ENCODE results near the gene CMTM6. TPM values are rescaled to one million over a fixed set of nuclear protein-coding genes. Genes with fewer than 3 reads are reported as not detected.
"Not testable (repeated sequence)": the region's sequence is repeated elsewhere in the genome, so short reads cannot be mapped to it uniquely, and the experiment has no call there.

The CMTM6 gene
- total and polyA plus RNA-seq, 4 donors, result 29.7 to 76.2 (median 48.2) TPM

DNA sequence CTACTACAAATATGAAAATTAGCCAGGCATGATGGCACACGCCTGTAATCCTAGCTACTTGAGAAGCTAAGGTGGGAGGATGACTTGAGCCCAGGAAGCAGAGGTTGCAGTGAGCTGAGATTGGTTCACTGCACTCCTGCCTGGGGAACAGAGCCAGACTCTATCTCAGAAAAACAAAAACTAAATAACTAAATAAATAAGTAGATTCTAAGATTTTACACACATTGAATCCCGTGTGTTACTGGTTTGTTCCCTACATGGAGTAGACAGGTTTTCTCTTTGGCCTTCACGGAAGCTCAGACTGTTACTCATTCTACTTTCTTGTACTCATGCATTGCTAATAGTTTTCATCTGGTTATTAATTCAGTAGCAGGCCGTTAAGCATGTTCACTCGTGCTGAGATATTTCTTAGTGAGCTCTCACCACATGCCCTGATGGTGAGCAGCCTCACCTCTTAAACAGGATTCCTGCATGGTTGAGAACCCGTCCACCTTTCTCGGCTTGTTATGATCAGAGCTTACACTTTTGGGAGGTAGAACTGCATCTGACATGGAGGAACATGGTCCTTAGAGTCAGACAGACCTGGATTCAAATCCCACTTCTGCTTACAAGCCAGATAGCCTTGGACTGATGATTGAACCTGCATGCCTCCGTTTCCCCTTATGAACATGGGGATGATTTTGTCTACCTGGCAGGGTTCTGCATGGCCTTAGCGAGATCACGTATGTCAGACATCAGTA, 61.9 kb downstream of the CMTM6 start:
- H3K9me3 ChIP-seq (ENCODE audit: control insufficient read depth, insufficient read depth, low read length), result no peaks in the 10 kb centered on the region
- 96% methylated on average over 4 of the region's 10 CpGs for WGBS (ENCODE audit: insufficient coverage)
- H3K4me3 ChIP-seq (ENCODE audit: low read depth, low read length), result no peak overlapping the region
- no peak for DNase-seq (ENCODE audit: low read depth in 4 of 6, low spot score in 6 of 6)
- H3K36me3 ChIP-seq (ENCODE audit: control insufficient read depth, insufficient read depth, low read length), result no peaks in the 10 kb centered on the region
- H3K4me1 ChIP-seq (ENCODE audit: control insufficient read depth, insufficient read depth, low read length), result no peaks in the 10 kb centered on the region
- no peak overlapping the region for H3K27ac ChIP-seq (ENCODE audit: low read depth, low read length)
- H3K27me3 ChIP-seq (ENCODE audit: control insufficient read depth, insufficient read depth, low read length), result peaks cover 4% of the 10 kb centered on the region

DNA sequence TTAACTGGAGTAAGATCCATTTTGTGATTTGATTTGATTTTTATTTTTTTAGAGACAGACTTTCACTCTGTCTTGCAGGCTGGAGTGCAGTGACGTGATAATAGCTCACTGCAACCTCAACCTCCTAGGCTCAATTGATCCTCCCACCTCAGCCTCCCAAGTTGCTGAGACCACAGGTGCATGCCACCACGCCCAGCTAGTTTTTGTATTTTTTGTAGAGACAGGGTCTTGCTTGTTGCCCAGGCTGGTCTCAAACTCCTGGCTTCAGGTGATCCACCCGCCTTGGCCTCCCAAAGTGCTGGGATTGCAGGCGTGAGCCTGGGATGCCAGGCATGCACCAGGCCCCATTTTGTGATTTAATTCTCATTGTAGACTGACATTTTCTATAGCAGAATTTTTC, 63.2 kb downstream of the CMTM6 start:
- not testable (repeated sequence) for H3K4me1 ChIP-seq (ENCODE audit: control insufficient read depth, insufficient read depth, low read length); H3K4me3 ChIP-seq (ENCODE audit: low read depth, low read length); DNase-seq (ENCODE audit: low read depth in 4 of 6, low spot score in 6 of 6); H3K27me3 ChIP-seq (ENCODE audit: control insufficient read depth, insufficient read depth, low read length); H3K36me3 ChIP-seq (ENCODE audit: control insufficient read depth, insufficient read depth, low read length); H3K27ac ChIP-seq (ENCODE audit: low read depth, low read length); H3K9me3 ChIP-seq (ENCODE audit: control insufficient read depth, insufficient read depth, low read length)
- 91% methylated on average over 2 of the region's 4 CpGs for WGBS (ENCODE audit: insufficient coverage)

DNA sequence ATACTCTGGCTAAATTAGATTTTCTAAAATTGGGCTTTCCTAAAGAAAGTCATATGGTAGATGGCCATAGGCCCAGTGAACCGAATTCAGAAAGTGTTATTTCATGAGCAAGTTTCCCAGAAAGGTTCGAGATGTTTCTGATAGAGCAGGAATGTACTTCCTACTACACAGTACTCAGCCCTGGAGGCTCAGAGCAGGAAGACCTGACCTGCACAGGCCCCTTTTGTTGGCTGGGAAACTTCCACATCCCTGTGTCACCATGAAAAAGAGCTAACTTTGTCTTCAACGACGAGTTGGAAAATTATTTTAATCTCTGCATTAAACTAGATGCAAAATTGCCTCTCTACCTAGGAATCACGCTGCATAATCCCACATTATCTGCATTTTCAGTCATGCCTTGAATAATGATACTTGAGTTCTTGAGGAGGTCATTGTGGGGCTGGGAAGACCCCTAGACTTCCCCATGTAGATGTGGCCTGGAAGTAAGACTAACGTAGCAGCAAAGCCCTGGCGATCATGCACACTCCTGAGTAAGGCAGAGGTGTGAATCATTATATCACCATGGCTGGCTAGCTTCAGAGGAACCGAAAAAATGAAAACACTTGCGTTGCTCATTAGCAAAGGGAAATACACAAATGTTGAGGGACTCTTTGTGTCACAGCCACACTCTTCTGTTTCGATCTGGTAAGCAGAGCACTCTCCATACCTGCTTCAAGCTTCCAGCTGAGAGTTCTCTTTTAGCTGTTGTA, 63.9 kb downstream of the CMTM6 start:
- DNase-seq (ENCODE audit: low read depth in 4 of 6, low spot score in 6 of 6), result no peak

DNA sequence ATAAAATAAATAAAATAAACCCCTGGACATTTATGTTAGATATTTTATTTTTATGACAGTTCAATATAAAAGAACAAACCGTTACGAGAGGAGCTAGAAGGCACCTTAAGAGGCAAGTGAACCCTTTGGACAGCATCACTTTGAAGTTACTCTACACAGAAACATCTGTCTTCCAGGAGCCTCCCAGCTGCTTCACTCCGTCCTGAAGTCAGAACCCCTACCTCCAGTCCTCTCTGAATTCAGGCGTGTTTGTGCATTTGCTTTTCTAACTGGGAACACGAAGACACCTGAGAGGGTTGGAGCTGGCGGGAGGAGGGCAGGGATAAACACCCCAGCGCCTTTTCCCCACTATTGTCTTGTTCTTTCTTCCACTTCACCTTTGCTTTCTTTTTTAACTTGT, 64.8 kb downstream of the CMTM6 start:
- no peak overlapping the region for H3K4me3 ChIP-seq (ENCODE audit: low read depth, low read length)
- H3K4me1 ChIP-seq (ENCODE audit: control insufficient read depth, insufficient read depth, low read length), result no peaks in the 10 kb centered on the region
- no peak overlapping the region for H3K27ac ChIP-seq (ENCODE audit: low read depth, low read length)
- peaks cover 4% of the 10 kb centered on the region for H3K27me3 ChIP-seq (ENCODE audit: control insufficient read depth, insufficient read depth, low read length)
- no peaks in the 10 kb centered on the region for H3K9me3 ChIP-seq (ENCODE audit: control insufficient read depth, insufficient read depth, low read length)
- no peaks in the 10 kb centered on the region for H3K36me3 ChIP-seq (ENCODE audit: control insufficient read depth, insufficient read depth, low read length)
- WGBS (ENCODE audit: insufficient coverage), result 81% methylated on average over 4 of the region's 7 CpGs
- DNase-seq (ENCODE audit: low read depth in 4 of 6, low spot score in 6 of 6), result no peak

More for the DNA sequence above, 63.9 kb downstream of the CMTM6 start:
- Histone ChIP-seq H3K36me3 (ENCODE audit: control insufficient read depth, insufficient read depth, low read length) (no peaks in the 10 kb centered on the region), H3K9me3 (ENCODE audit: control insufficient read depth, insufficient read depth, low read length) (no peaks in the 10 kb centered on the region), H3K27ac (ENCODE audit: low read depth, low read length) (no peak overlapping the region), H3K4me3 (ENCODE audit: low read depth, low read length) (no peak overlapping the region), H3K27me3 (ENCODE audit: control insufficient read depth, insufficient read depth, low read length) (peaks cover 4% of the 10 kb centered on the region), H3K4me1 (ENCODE audit: control insufficient read depth, insufficient read depth, low read length) (no peaks in the 10 kb centered on the region)
- WGBS (ENCODE audit: insufficient coverage), result 81% methylated on average over 5 of the region's 10 CpGs

- H3K27me3 ChIP-seq (ENCODE audit: control insufficient read depth, insufficient read depth, low read length), result peaks cover 8% of the 10 kb centered on the region
- no peaks in the 10 kb centered on the region for H3K4me1 ChIP-seq (ENCODE audit: control insufficient read depth, insufficient read depth, low read length)
- no peak overlapping the region for H3K4me3 ChIP-seq (ENCODE audit: low read depth, low read length)
- WGBS (ENCODE audit: insufficient coverage), result 100% methylated on average over 4 of the region's 4 CpGs
- no peak overlapping the region for H3K27ac ChIP-seq (ENCODE audit: low read depth, low read length)
- no peaks in the 10 kb centered on the region for H3K36me3 ChIP-seq (ENCODE audit: control insufficient read depth, insufficient read depth, low read length)
- no peak for DNase-seq (ENCODE audit: low read depth in 4 of 6, low spot score in 6 of 6)
- no peaks in the 10 kb centered on the region for H3K9me3 ChIP-seq (ENCODE audit: control insufficient read depth, insufficient read depth, low read length)
These were observed 65.8 kb downstream of the CMTM6 start for GRCh38 chr3:32436816-32437189.

DNA sequence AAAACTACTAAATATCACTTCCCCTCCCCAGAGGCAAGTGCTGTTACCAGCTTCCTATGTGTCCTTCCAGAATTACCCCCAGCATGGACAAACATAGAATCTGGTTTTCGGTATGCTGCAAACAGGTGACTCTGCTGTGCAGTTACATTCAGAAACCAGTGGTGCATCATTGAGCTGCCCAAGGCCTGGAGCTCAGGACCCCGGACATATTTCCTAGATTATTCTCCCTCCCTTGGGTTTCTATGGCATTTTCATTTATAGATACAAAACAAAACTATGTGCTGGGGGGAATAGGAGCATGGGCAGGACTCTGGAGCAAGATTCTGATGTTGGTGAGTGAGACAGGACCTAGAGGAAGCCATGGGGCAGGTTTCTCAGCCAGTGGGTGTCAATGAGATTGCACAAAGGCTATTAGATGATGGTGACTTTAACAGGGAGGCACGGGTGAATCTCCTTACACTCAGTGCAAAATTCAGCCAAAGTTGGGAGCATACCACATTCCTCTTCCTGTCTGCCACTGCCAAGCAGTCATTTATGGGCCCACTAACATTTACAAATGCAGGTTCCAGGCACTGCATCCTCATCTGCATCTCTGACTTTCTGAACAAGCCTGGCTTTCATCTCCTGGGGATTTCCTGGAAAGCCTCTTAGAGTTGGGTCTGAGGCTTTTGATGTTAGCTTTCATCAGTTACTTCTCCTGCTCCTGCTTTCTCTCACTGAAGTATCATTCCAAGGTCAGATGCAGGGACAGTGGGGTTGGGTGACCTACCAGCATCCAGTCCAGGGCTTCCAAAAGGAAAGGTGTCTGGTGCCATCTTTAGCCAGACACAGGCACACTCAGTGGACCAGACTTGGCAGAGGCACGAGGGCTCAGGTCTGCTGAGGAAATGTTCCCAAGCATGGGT, 66.5 kb downstream of the CMTM6 start:
- Histone ChIP-seq H3K27ac (ENCODE audit: low read depth, low read length) (no peak overlapping the region), H3K4me1 (ENCODE audit: control insufficient read depth, insufficient read depth, low read length) (no peaks in the 10 kb centered on the region), H3K4me3 (ENCODE audit: low read depth, low read length) (no peak overlapping the region), H3K27me3 (ENCODE audit: control insufficient read depth, insufficient read depth, low read length) (peaks cover 8% of the 10 kb centered on the region), H3K9me3 (ENCODE audit: control insufficient read depth, insufficient read depth, low read length) (no peaks in the 10 kb centered on the region), H3K36me3 (ENCODE audit: control insufficient read depth, insufficient read depth, low read length) (no peaks in the 10 kb centered on the region)
- WGBS (ENCODE audit: insufficient coverage), result 73% methylated on average over 3 of the region's 4 CpGs
- no peak for DNase-seq (ENCODE audit: low read depth in 4 of 6, low spot score in 6 of 6)

GRCh38 chr3:32434206-32434605, 68.4 kb downstream of the CMTM6 start:
- Histone ChIP-seq H3K4me3 (ENCODE audit: low read depth, low read length) (no peak overlapping the region), H3K27me3 (ENCODE audit: control insufficient read depth, insufficient read depth, low read length) (peaks cover 12% of the 10 kb centered on the region), H3K4me1 (ENCODE audit: control insufficient read depth, insufficient read depth, low read length) (no peaks in the 10 kb centered on the region), H3K27ac (ENCODE audit: low read depth, low read length) (no peak overlapping the region), H3K36me3 (ENCODE audit: control insufficient read depth, insufficient read depth, low read length) (no peaks in the 10 kb centered on the region), H3K9me3 (ENCODE audit: control insufficient read depth, insufficient read depth, low read length) (no peaks in the 10 kb centered on the region)
- no peak for DNase-seq (ENCODE audit: low read depth in 4 of 6, low spot score in 6 of 6)
- WGBS (ENCODE audit: insufficient coverage), result 100% methylated on average over 2 of the region's 4 CpGs

DNA sequence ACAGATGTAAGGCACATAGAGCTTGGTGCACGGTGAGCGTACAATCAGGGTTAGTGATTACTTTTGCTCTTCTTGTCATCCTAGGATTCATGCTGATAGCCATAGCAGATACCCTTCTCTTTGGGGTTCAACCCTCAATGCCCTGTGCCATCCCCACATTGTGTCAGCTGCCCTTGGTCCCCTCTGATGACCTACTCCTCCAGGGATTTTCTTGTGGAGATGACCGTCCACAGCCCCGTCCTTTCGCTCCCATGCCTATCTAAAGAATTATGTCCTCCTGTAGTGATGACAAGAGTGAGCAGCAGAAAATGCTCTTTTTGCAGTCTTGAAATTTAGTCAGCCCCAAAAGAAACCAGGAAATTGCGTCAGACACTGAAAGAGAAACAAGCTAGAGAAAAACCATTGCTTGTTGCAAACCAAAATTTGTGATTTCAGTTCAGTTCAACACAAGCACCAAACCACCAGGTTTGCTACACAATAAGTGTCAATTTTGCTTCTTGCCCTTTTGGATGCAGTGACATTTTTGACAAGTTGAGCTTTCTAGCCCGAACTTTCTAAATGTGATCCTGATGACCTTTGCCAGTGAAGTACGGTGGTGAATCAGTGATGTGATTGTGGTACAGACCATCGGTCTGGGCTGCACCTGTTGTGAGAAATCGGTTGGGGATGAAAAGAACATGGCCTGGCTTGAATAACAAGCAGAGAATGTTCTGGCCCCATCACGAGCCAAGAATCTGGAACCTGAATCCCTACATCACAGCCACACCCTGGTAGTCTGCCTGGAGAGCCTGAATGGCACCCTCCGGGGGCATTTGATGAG, 69.7 kb downstream of the CMTM6 start:
- WGBS (ENCODE audit: insufficient coverage), result 93% methylated on average over 6 of the region's 12 CpGs
- Histone ChIP-seq H3K4me1 (ENCODE audit: control insufficient read depth, insufficient read depth, low read length) (no peaks in the 10 kb centered on the region), H3K9me3 (ENCODE audit: control insufficient read depth, insufficient read depth, low read length) (no peaks in the 10 kb centered on the region), H3K36me3 (ENCODE audit: control insufficient read depth, insufficient read depth, low read length) (no peaks in the 10 kb centered on the region), H3K27ac (ENCODE audit: low read depth, low read length) (no peak overlapping the region), H3K27me3 (ENCODE audit: control insufficient read depth, insufficient read depth, low read length) (peaks cover 14% of the 10 kb centered on the region), H3K4me3 (ENCODE audit: low read depth, low read length) (no peak overlapping the region)
- DNase-seq (ENCODE audit: low read depth in 4 of 6, low spot score in 6 of 6), result no peak
